GM23248 (cell line): ENCODE results near the gene C1orf21. TPM values are rescaled to one million over a fixed set of nuclear protein-coding genes. Genes with fewer than 3 reads are reported as not detected.

ENCODE experiments used
- DNase-seq: peaks from one replicate; pipeline ENCODE4 v3.0.0-alpha.2; 2015
- H2AFZ ChIP-seq: fragments of 200-600 bp; sonication (generic); 2 replicates; pipeline ENCODE4 v1.6.1; 2016; ENCODE audit warnings: antibody characterized with exemption
- H3F3A ChIP-seq: fragments of 200-600 bp; sonication (generic); 2 replicates; pipeline ENCODE4 v1.6.1; 2016; ENCODE audit warnings: mild to moderate bottlenecking, antibody characterized with exemption, mixed run types; ENCODE audit not compliant: insufficient read depth
- H3K27ac ChIP-seq: fragments of 200-600 bp; sonication (generic); 2 replicates; pipeline ENCODE4 v1.5.1; 2016; ENCODE audit warnings: mild to moderate bottlenecking
- H3K27me3 ChIP-seq: fragments of 200-600 bp; sonication (generic); replicated peaks from 2 replicates; pipeline ENCODE4 v1.6.1; 2016; ENCODE audit warnings: mild to moderate bottlenecking; ENCODE audit not compliant: insufficient read depth
- H3K36me3 ChIP-seq: fragments of 200-600 bp; sonication (generic); 2 replicates; pipeline ENCODE4 v1.6.1; 2016; ENCODE audit warnings: low read depth, mild to moderate bottlenecking
- H3K4me1 ChIP-seq: fragments of 200-600 bp; sonication (generic); 2 replicates; pipeline ENCODE4 v1.6.1; 2016; ENCODE audit warnings: mild to moderate bottlenecking; ENCODE audit not compliant: insufficient read depth
- H3K4me2 ChIP-seq: fragments of 200-600 bp; sonication (generic); one replicate; pipeline ENCODE4 v1.6.1; 2016; ENCODE audit warnings: mild to moderate bottlenecking; ENCODE audit not compliant: unreplicated experiment
- H3K4me3 ChIP-seq: fragments of 200-600 bp; sonication (generic); 2 replicates; pipeline ENCODE4 v1.5.1; 2016; ENCODE audit warnings: mild to moderate bottlenecking
- H3K79me2 ChIP-seq: fragments of 200-600 bp; sonication (generic); 2 replicates; pipeline ENCODE4 v1.6.1; 2016; ENCODE audit warnings: mild to moderate bottlenecking; ENCODE audit not compliant: insufficient read depth
- H3K9ac ChIP-seq: fragments of 200-600 bp; sonication (generic); 2 replicates; pipeline ENCODE4 v1.6.1; 2016; ENCODE audit warnings: mild to moderate bottlenecking
- H3K9me2 ChIP-seq: fragments of 200-600 bp; sonication (generic); 2 replicates; pipeline ENCODE4 v1.6.1; 2016; ENCODE audit warnings: mixed run types, mild to moderate bottlenecking, moderate library complexity; ENCODE audit not compliant: insufficient read depth
- H3K9me3 ChIP-seq: fragments of 200-600 bp; sonication (generic); one replicate; pipeline ENCODE4 v1.6.1; 2017; ENCODE audit warnings: low read depth
- H4K20me1 ChIP-seq: fragments of 200-600 bp; sonication (generic); 2 replicates; pipeline ENCODE4 v1.6.0; 2016; ENCODE audit not compliant: insufficient read depth
- EZH2 ChIP-seq: fragments of 200-600 bp; sonication (generic); IDR thresholded peaks from 2 replicates; pipeline ENCODE4 v1.6.1; 2018; ENCODE audit warnings: antibody characterized with exemption, mild to moderate bottlenecking; ENCODE audit not compliant: insufficient read depth, poor library complexity, severe bottlenecking
- EZH2phosphoT487 ChIP-seq: fragments of 200-600 bp; sonication (generic); IDR thresholded peaks from 2 replicates; pipeline ENCODE4 v1.6.1; 2018; ENCODE audit warnings: antibody characterized with exemption, moderate library complexity, mild to moderate bottlenecking, low read depth; ENCODE audit not compliant: insufficient read depth
- WGBS, 2 experiments: methylation state at CpG; one replicate each; pipeline ENCODE4 v1.1.6; 2015 to 2017; ENCODE audit warnings: low lambda C conversion rate in 2 of 2, low coverage in 1 of 2; ENCODE audit errors: missing lambda C conversion rate in 2 of 2; 5-methylcytosine and 5-hydroxymethylcytosine counted together
- in situ Hi-C: fragments of 300-500 bp; cut with MboI; formaldehyde crosslinking; loops from 2 replicates; pipeline ENCODE4 v1.15.0; 2020
- polyA plus RNA-seq: library from polyadenylated mRNA; unstranded; fragments of >200 nt; fragmentation: Nextera tagmentation; extraction: Ambion mirVana; gene quantifications from 2 replicates; pipeline ENCODE4 v1.2.1, GENCODE V29; 2016
- total RNA-seq: library from RNA; depleted of rRNA; stranded (reverse); fragments of >200 nt; shearing (Covaris generic); gene quantifications from 2 replicates; pipeline ENCODE4 v1.2.3, GENCODE V29; 2014

The C1orf21 gene
- total and polyA plus RNA-seq, 2 experiments from 2014 or later = 16.7 to 20.0 TPM

DNA sequence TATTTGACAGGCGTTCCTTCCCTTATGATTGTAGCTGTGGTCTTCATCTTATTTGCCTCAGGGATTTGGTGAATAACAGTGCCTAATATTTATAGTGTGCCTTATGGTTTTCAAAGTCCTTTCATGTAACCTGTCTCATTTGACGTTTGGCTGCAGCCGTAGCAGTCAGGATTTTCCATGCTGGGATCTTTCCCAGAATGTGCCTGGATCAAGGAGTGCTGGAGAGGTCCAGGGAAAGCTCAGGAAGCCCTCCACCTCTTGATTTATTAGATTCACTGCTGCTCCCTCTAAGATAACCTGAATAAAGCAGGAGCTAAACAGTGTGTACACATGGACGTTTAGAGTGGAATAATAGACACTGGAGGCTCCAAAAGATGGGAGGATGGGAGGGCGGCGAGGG lies 5.2 kb downstream of the C1orf21 start:
- H3K79me2 ChIP-seq = peaks cover 27% of the 10 kb centered on the region
- no peaks in the 10 kb centered on the region for H3K36me3 ChIP-seq
- H3K4me1 ChIP-seq = peaks cover 34% of the 10 kb centered on the region
- no peak overlapping the region for H2AFZ ChIP-seq
- no peaks in the 10 kb centered on the region for H3K27me3 ChIP-seq
- H3K9me3 ChIP-seq = no peaks in the 10 kb centered on the region
- H3K4me2 ChIP-seq = no peak overlapping the region
- DNase-seq = no peak
- in situ Hi-C loops = loop anchor here (25.0 kb wide), 1 partner anchor 305 kb away; no protein-coding TSS in a partner anchor
- no peak overlapping the region for H3K4me3 ChIP-seq
- H3K27ac ChIP-seq = no peak overlapping the region
- H3F3A ChIP-seq = peaks cover 23% of the 10 kb centered on the region
- H4K20me1 ChIP-seq = no peaks in the 10 kb centered on the region
- H3K9me2 ChIP-seq = no peaks in the 10 kb centered on the region
- 92 to 93% methylated on average over 6 of the region's 6 CpGs for WGBS, 2 experiments
- H3K9ac ChIP-seq = no peak overlapping the region
- TF ChIP-seq EZH2 (no peak), EZH2phosphoT487 (no peak)

DNA sequence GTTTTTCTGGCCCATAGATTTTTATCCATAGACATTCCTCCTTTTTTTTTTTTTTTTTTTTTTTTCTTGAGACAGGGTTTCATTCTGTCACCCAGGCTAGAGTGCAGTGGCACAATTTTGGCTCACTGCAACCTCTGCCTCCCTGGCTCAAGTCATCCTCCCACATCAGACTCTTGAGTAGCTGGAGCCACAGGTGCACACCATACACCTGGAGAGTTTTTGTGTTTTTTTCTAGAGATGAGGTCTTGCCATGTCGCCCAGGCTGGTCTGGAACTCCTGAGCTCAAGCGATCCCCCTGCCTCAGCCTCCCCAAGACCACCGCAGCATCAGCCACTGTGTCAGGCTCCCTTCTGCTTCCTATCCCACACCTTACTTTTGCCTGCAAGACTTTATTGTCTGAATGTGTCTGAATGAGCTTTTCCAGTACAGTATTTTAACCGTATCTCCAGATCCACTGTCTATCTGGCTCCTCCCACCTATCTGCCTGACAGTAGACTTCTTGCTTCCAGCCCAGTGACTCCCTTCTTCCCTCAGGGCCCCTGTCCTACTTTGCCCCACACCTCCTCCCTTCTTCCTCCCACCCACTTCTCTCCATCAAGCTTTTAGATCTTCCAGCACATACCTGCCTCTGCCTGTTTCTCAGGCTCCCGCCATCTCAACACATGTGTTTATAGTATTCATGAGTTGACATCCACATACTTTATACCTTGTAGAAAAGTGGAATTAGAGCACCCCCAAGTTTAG lies 6.1 kb downstream of the C1orf21 start:
- Histone ChIP-seq H3K9me2 (no peaks in the 10 kb centered on the region), H3K4me2 (no peak overlapping the region), H3K9ac (no peak overlapping the region), H3K27me3 (no peaks in the 10 kb centered on the region), H3F3A (peaks cover 19% of the 10 kb centered on the region), H3K9me3 (no peaks in the 10 kb centered on the region), H3K27ac (no peak overlapping the region), H4K20me1 (no peaks in the 10 kb centered on the region), H2AFZ (no peak overlapping the region), H3K4me1 (peaks cover 34% of the 10 kb centered on the region), H3K36me3 (no peaks in the 10 kb centered on the region), H3K4me3 (no peak overlapping the region), H3K79me2 (peaks cover 31% of the 10 kb centered on the region)
- 93 to 95% methylated on average over 5 of the region's 5 CpGs for WGBS, 2 experiments
- no peak for TF ChIP-seq EZH2phosphoT487
- no peak for TF ChIP-seq EZH2
- no peak for DNase-seq
- in situ Hi-C loops = loop anchor here (25.0 kb wide), 1 partner anchor 306 kb away; no protein-coding TSS in a partner anchor

DNA sequence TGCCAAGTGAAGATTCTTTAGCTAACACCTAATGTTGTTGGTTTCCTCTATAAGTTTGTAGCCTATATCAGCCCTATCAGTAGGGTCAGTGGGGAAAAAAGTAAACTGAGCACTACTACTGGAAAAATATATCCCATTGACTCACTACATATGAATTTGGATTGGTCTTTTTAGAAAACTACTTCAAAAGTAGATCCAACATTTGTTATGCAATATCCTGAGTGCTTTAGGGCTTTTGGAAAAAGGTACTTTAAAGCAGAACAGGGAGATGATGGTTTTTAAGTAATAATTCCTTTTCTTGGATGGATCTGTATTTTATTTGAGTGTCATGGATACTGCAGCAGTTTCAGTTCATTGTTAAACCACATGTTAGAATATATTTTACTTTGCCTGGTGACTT lies 7.1 kb downstream of the C1orf21 start:
- Histone ChIP-seq H3K27ac (no peak overlapping the region), H3K4me1 (peaks cover 30% of the 10 kb centered on the region), H3K27me3 (no peaks in the 10 kb centered on the region), H3F3A (peaks cover 10% of the 10 kb centered on the region), H2AFZ (no peak overlapping the region), H3K4me3 (no peak overlapping the region), H3K4me2 (peak overlapping the region; percentile 2), H3K9ac (no peak overlapping the region), H4K20me1 (no peaks in the 10 kb centered on the region), H3K36me3 (no peaks in the 10 kb centered on the region), H3K79me2 (peaks cover 41% of the 10 kb centered on the region), H3K9me3 (no peaks in the 10 kb centered on the region), H3K9me2 (no peaks in the 10 kb centered on the region)
- peak; percentile 40 for DNase-seq
- TF ChIP-seq EZH2 = no peak
- no peak for TF ChIP-seq EZH2phosphoT487
- in situ Hi-C loops = loop anchor here (25.0 kb wide), 1 partner anchor 307 kb away; no protein-coding TSS in a partner anchor

DNA sequence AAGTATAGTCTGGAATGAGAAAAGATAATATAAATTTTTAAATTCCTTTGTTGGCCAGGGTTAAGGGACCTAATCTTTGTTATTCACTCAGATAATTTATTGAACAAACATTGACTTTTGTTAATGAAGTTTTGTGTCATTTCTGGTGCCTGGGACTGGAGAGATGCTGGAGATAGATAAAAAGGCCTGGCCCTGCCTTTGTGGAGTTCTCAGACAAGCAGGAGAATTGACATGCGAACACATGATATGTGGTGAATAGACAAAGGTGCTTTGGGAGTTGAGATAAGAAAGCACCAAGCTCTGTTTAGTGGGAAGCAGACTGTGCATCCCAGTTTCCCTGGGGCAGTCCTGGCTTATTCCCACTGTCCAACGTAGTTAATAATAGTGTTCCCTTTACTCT lies 8.5 kb downstream of the C1orf21 start:
- Histone ChIP-seq H2AFZ (no peak overlapping the region), H3K27me3 (no peaks in the 10 kb centered on the region), H3K9me3 (no peaks in the 10 kb centered on the region), H4K20me1 (no peaks in the 10 kb centered on the region), H3K9me2 (no peaks in the 10 kb centered on the region), H3K79me2 (peaks cover 34% of the 10 kb centered on the region), H3K9ac (no peak overlapping the region), H3F3A (peaks cover 10% of the 10 kb centered on the region), H3K4me2 (no peak overlapping the region), H3K36me3 (no peaks in the 10 kb centered on the region), H3K4me3 (no peak overlapping the region), H3K27ac (no peak overlapping the region), H3K4me1 (peaks cover 22% of the 10 kb centered on the region)
- DNase-seq = no peak
- 76 to 88% methylated on average over 2 of the region's 2 CpGs for WGBS, 2 experiments
- in situ Hi-C loops = loop anchor here (25.0 kb wide), 1 partner anchor 308 kb away; no protein-coding TSS in a partner anchor
- no peak for TF ChIP-seq EZH2phosphoT487
- TF ChIP-seq EZH2 = no peak
